Measurements from ENCODE around the gene EHD1.

Gene EHD1

DNA sequence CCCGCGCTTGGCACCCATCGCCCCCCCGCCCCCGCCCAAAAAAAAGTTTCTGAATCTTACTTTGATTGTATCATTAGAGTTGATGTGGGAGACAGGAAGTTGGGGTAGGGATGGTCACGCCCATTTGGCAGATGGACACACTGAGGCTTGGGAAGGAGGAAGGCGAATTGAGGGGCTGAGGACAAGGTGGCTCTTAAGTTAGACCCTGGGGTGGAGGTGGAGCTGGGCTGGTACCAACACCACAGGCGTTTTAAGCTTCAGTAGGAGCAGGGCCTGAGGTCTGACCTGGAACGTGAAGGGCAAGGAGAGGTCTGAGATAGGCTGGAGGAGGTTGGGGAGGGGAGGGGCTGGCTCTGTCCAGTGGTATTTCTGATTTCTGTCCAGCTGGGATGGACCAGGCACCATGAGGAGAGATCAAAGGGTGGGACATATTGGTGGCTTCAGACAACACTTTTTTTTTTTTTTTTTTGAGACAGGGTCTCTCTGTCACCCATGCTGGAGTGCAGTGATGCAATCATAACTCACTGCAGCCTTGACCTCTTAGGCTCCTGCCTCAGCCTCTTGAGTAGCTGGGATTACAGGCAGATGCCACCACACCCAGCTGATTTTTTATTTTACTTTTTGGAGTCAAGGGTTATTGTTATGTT, 33.2 kb downstream of the EHD1 start:
- TF ChIP-seq JUND (IDR thresholded peaks at IDR 0.05; ENCODE audit: low read depth) = no peak
- in situ Hi-C loops (cut with HindIII; ENCODE audit: low pct_unique_long_range_greater_than_20kb, low sequenced_read_pairs) = no loop called here
- peak in 1 of 2 experiments; percentile 53 for DNase-seq (ENCODE audit: low read depth in 1 of 2, low spot score in 1 of 2)

DNA sequence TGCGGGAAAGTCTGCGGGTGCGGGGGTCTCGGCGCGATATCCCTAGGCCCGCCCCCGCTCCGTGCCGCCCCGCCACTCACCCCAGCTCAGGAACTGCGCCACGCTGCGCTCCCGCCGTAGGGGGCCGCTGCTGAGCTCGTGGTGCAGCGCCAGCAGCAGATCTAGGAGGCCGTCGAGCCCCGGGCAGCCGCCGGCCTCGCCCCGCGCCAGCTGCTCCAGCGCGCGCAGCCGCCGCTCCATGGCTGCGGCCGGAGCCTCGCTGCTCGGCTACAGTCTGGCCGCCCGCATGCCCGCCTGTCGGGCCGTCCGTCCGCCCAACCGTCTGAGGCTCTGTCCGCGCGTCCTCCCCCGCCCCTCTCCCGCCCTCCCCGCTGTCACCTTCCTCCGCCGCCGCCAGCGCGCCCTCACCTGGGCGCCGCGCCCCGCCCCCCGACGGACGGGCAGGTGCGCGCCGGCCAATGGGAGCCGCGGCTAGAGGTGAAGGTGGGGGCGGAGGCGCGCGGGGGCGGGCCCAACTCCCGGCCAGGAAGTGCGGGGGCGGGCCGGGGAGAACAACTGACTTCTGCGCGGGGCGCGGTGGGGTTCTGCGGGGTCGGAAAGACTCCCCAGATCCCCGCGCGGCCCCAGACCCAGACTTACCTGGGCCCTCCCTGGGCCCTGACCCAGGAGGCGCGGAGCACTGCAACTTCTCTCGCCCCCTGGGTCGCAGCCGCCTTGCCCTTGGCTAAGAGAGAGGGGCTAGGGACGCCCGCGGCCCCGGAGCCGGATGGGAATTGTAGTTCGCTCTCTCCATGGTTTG, 33.9 kb downstream of the EHD1 start, which contains the start of gene CDC42BPG:
Gene CDC42BPG, minus strand, starts transcription at position 324 of the 799 bp plus-strand sequence. Its CDS starts 84 bp downstream, at position 240.
- in situ Hi-C loops (cut with HindIII; ENCODE audit: low pct_unique_long_range_greater_than_20kb, low sequenced_read_pairs) = no loop called here

GRCh38 chr11:64843686-64844329, 34.6 kb downstream of the EHD1 start:
- no peak for DNase-seq (ENCODE audit: low read depth in 1 of 2, low spot score in 1 of 2)
- in situ Hi-C loops (cut with HindIII; ENCODE audit: low pct_unique_long_range_greater_than_20kb, low sequenced_read_pairs) = no loop called here
- no peak for TF ChIP-seq JUND (IDR thresholded peaks at IDR 0.05; ENCODE audit: low read depth)

More for the DNA sequence above, 33.9 kb downstream of the EHD1 start, which contains the start of gene CDC42BPG:
- DNase-seq (ENCODE audit: low read depth in 1 of 2, low spot score in 1 of 2) = peak; percentile 95 to 96
- no peak for TF ChIP-seq JUND (IDR thresholded peaks at IDR 0.05; ENCODE audit: low read depth)

DNA sequence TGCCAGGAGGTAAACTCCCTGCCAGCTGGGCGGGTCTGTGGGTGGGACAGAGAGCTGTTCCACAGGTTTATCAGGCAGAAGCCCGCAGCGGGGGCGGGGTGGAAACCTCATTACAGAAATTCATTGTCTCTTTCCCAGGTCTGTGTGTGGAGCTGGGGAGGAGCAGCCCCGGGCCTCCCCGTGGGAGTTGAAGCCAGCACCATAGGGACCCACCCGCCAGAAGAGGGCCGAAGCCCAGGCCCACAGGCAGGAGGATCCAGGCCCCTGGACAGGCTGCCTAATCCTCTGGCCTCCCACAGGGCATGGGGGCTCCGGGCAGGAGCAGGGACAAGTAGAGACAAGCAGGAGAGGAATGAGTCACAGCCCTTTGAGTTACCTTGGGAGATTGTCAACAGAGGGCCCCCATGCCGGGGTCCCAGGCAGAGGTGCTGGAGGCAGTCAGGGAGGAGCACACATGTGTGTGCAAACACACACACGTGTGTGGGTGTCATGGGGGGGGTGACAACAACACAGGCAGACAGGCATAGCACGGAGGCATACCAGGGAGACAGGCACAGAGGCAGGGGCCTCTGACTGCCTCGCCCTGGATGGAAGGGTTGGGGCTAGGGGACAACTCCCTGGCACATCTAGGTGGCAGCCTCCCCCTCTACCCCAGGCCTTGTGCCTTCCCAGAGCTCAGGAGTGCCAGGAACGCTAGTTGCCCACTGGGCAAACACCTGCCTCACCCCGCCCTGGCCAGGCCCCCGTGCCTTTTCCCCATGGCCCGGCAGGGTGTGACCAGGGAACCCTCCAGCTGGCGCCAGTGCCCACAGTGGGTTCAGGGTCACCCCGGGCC, 35.4 kb downstream of the EHD1 start:
- DNase-seq (ENCODE audit: low read depth in 1 of 2, low spot score in 1 of 2) = peak; percentile 60 to 85
- in situ Hi-C loops (cut with HindIII; ENCODE audit: low pct_unique_long_range_greater_than_20kb, low sequenced_read_pairs) = no loop called here
- no peak for TF ChIP-seq JUND (IDR thresholded peaks at IDR 0.05; ENCODE audit: low read depth)

- in situ Hi-C loops (cut with HindIII; ENCODE audit: low pct_unique_long_range_greater_than_20kb, low sequenced_read_pairs) = no loop called here
- DNase-seq (ENCODE audit: low read depth in 1 of 2, low spot score in 1 of 2) = peak; percentile 62 to 84
Observed at GRCh38 chr11:64842366-64842759, 36.1 kb downstream of the EHD1 start.

DNA sequence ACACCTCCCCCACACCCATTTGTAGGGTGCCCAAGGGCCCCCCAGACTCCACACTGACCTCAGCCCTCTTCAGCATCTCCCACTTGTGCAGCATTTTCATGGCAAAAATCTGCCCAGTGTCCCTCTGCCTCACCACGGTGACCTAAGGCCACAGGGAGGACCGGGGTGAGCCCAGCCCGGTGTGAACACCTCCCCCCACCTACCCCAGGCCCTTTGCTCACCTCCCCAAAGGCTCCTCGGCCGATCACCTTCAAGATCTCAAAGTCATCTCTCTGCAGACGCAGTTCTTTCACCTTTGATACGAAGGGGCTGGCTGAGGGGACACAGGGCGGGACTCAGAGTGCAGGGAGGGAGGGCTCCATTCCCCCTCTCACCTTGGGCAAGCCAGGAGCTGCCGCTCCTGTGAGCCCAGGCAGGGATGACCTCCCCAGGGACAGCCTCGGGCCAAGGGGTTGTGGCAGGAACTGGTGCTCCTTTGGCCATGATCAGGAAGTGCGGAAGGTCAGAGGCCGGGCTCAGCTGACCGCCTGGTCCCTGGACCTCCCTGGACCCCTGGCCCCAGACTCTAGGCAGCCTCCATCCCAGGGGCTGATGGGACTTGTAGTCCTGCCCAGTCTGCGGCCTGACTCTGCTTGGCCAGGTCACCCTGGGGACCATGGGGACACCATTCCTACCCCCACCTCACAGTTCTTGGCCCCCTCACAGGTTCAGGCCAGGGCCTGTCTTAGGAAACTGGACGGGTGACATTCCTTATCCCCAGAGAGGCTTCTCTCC, 36.6 kb downstream of the EHD1 start:
- in situ Hi-C loops (cut with HindIII; ENCODE audit: low pct_unique_long_range_greater_than_20kb, low sequenced_read_pairs) = no loop called here
- DNase-seq (ENCODE audit: low read depth in 1 of 2, low spot score in 1 of 2) = peak; percentile 49 to 83

More at GRCh38 chr11:64842366-64842759, 36.1 kb downstream of the EHD1 start:
- TF ChIP-seq JUND (IDR thresholded peaks at IDR 0.05; ENCODE audit: low read depth) = no peak

DNA sequence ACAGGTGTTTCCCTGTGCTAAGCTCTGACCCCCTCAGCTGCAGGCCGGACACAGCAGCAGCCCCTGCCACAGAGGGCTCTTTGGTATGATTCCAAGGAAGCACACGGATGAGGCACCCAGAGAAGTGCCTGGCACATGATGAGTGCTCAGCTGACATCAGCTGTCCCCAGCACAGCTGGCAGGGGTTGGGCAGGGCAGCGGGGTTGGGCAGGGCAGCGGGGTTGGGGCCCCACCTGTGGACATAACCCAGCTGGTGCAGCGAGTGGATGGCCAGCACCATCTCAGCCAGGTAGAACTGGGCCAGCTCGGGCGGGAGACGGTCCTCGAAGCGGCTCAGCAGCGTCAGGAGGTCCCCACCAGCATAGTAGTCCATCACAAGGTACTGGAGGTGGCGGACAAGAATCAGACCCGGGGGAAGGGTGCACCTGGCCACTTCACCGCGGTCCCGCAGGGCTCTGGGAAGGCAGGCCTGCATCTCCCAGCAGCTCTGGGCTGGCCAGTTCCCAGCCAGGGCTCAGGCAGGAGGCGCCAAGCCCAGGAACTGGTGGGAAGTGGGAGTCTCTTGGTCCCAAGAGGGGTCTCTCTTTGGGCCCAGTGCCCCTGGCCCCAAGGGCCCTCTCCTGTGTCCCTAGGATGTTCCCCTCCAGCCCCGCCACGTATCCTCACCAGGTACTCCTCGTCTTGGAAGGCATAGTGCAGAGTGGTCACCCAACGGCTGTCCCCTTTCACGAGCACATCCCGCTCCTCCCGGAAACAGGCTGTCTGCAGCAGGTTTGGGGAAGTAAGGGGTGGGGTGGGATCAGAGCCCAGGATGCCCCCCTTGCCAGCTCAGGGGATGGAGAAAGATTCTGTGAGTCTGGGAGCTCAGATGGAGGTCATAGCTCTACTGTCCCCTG, 38.3 kb downstream of the EHD1 start:
- DNase-seq (ENCODE audit: low read depth in 1 of 2, low spot score in 1 of 2) = no peak
- no peak for TF ChIP-seq JUND (IDR thresholded peaks at IDR 0.05; ENCODE audit: low read depth)
- in situ Hi-C loops (cut with HindIII; ENCODE audit: low pct_unique_long_range_greater_than_20kb, low sequenced_read_pairs) = no loop called here

More for the DNA sequence above, 36.6 kb downstream of the EHD1 start:
- no peak for TF ChIP-seq JUND (IDR thresholded peaks at IDR 0.05; ENCODE audit: low read depth)

DNA sequence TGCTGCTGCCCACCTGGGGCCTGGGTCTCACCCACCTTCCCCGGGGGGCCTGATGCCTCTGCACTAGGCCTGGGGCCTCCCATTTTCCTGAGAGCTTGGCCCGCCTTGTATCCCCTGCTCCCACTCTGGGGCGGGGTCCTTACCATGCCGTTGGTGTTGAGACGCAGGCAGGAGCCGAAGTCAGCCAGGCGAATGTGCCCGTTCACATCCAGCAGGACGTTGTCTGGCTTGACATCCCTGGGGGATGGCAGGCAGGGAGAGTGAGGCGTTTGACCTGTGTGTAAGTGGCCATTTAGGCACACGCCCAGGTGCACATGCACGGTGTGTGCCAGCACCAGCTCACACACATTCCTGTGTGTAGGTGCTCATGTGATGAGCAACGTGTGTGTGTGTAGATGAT, 39.1 kb downstream of the EHD1 start:
- no peak for DNase-seq (ENCODE audit: low read depth in 1 of 2, low spot score in 1 of 2)
- in situ Hi-C loops (cut with HindIII; ENCODE audit: low pct_unique_long_range_greater_than_20kb, low sequenced_read_pairs) = no loop called here
- no peak for TF ChIP-seq JUND (IDR thresholded peaks at IDR 0.05; ENCODE audit: low read depth)

DNA sequence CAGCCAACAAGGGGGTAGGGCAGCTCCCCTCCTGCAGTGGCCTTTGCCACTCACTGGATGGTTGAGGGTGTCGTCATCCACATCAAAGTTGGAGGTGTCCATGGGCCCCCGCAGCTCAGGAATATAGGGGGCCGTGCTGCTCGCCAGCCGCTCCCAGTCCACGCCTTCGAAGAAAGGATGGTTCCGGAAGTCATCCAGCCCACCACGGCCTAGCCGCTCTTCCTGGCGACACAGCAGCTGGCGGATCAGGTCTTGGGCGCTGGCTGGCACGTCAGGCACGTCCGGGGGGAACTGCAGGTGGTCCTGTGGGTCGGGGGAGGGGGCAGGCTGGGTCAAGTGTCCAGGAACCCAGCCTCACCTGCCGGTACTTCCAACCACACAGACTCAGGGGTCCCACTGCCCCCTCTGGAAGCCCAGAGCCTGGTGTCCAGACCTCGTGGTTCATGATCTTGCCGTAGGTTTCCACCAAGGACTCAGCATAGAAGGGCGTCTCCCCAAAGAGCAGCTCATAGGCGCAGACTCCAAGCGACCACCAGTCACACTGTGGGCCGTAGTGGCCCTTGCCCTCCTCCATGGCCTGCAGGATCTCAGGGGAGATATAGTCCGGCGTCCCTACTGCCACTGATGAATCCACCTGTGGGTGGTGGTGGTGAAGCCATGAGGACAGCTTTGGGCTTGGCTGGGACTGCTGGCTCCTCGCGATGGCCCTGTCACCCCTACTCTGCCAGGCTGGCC, 39.7 kb downstream of the EHD1 start:
- no peak for DNase-seq (ENCODE audit: low read depth in 1 of 2, low spot score in 1 of 2)
- no peak for TF ChIP-seq JUND (IDR thresholded peaks at IDR 0.05; ENCODE audit: low read depth)
- in situ Hi-C loops (cut with HindIII; ENCODE audit: low pct_unique_long_range_greater_than_20kb, low sequenced_read_pairs) = no loop called here

DNA sequence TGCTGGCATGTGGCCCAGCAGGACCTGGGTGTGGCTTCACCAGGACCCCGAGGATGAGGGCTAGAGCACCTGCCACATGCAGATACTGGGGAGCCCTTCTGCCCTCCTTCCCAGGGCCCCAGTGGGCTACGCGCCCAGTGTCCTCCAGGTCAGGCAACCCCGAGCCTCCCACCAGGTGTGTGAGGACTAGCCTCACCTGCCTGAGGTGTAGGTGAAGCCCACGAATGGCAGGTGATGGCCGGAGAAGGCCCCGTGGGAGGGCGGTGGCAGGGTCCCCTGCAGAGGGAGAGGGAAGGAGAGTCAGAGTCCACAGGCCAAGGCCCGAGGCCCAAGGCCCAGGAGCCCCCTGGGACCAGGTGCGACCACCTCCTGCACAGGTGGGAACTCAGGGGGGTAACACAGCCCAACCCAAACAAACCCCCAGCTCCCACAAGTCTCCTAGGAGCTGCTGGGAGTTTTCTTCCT, 40.5 kb downstream of the EHD1 start:
- TF ChIP-seq JUND (IDR thresholded peaks at IDR 0.05; ENCODE audit: low read depth) = no peak
- in situ Hi-C loops (cut with HindIII; ENCODE audit: low pct_unique_long_range_greater_than_20kb, low sequenced_read_pairs) = no loop called here
- DNase-seq (ENCODE audit: low read depth in 1 of 2, low spot score in 1 of 2) = no peak
